B cell (primary cell): ENCODE results near the gene RPUSD2.

Experiments
- EZH2 ChIP-seq: IDR thresholded peaks from 2 replicates; pipeline ENCODE4 v1.6.1; 2012; ENCODE audit warnings: borderline replicate concordance, low read depth, mild to moderate bottlenecking, moderate library complexity, low read length; ENCODE audit not compliant: insufficient read depth, poor library complexity, severe bottlenecking
- TF ChIP-seq, protein P1 (sequence below): fragments of 200-600 bp; IDR thresholded peaks from one replicate; pipeline ENCODE4 v1.8.0; 2022; ENCODE audit warnings: antibody characterized with exemption, mild to moderate bottlenecking

DNA sequence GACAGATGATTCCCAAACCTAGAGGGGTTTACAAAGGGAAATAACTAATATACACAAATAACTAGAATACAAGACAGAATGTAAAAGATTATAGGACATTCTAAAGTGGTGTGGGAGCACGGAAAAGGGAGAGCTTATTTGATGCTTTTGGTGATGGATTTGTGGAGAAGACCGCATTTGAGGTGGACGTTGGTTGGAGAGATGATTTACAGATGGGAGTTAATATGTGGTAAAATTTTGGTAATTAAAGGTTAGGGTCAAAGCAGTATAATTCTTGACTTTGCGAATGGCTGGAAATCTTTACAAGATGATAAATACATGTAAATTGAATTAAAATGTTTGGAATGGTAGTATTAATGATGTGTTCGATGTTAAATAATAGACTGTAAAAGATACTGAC lies 26.1 kb downstream of the RPUSD2 start:
- TF ChIP-seq, protein P1, sequence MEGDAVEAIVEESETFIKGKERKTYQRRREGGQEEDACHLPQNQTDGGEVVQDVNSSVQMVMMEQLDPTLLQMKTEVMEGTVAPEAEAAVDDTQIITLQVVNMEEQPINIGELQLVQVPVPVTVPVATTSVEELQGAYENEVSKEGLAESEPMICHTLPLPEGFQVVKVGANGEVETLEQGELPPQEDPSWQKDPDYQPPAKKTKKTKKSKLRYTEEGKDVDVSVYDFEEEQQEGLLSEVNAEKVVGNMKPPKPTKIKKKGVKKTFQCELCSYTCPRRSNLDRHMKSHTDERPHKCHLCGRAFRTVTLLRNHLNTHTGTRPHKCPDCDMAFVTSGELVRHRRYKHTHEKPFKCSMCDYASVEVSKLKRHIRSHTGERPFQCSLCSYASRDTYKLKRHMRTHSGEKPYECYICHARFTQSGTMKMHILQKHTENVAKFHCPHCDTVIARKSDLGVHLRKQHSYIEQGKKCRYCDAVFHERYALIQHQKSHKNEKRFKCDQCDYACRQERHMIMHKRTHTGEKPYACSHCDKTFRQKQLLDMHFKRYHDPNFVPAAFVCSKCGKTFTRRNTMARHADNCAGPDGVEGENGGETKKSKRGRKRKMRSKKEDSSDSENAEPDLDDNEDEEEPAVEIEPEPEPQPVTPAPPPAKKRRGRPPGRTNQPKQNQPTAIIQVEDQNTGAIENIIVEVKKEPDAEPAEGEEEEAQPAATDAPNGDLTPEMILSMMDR: no peak
- no peak for TF ChIP-seq EZH2
